B cell (primary cell): ENCODE measurements around the gene PTPN6. TPM values are rescaled to one million over a fixed set of nuclear protein-coding genes. Genes with fewer than 3 reads are reported as not detected.

Experiments
- ATAC-seq: fragments of 200-7000 bp; cut with Tn5 transposase; one replicate; pipeline ENCODE4 v1.10.0; 2021; ENCODE audit warnings: low read depth, mild to moderate bottlenecking, moderate number of reproducible peaks, moderate library complexity
- CTCF ChIA-PET: fragments of 350-600 bp; sonication (Branson Sonifier 250); formaldehyde crosslinking; loops from one replicate; lab custom pipeline; 2021; ENCODE audit warnings: antibody characterized with exemption, inconsistent platforms; lab: Charles Lee
- POLR2A ChIA-PET: fragments of 350-600 bp; sonication (Branson Sonifier 250); formaldehyde crosslinking; loops from one replicate; lab custom pipeline; 2021; ENCODE audit warnings: antibody characterized with exemption; lab: Charles Lee
- DNase-seq: peaks from one replicate; pipeline ENCODE4 v3.0.0; 2013
- H2AFZ ChIP-seq: 2 replicates; pipeline ENCODE4 v1.6.1; 2012; ENCODE audit warnings: mild to moderate bottlenecking, low read depth, low read length; ENCODE audit not compliant: insufficient read depth, poor library complexity, severe bottlenecking
- H3K27ac ChIP-seq, 2 donors: 1 replicate in 1 of 2; 2 replicates in 1 of 2; pipeline ENCODE4 v1.5.1; 2012 to 2013; ENCODE audit warnings: low read length in 2 of 2, mild to moderate bottlenecking in 2 of 2, moderate library complexity in 1 of 2
- H3K27me3 ChIP-seq, 4 experiments: fragments of 200-600 bp in 1 of 4; sonication (generic) in 1 of 4; replicated peaks in 1 of 4; 1 replicate in 2 of 4; 2 replicates in 2 of 4; pipeline versions ENCODE4 v1.6.1 to v1.7.0; 2013 to 2016; ENCODE audit warnings: low read length in 3 of 4, mild to moderate bottlenecking in 2 of 4, mixed read lengths in 1 of 4, moderate library complexity in 1 of 4; ENCODE audit not compliant: insufficient read depth in 4 of 4, control insufficient read depth in 3 of 4; ENCODE audit errors: control extremely low read depth in 1 of 4
- H3K36me3 ChIP-seq, 2 experiments: replicated peaks in 1 of 2; 1 replicate in 1 of 2; 2 replicates in 1 of 2; pipeline versions ENCODE4 v1.6.1 to v1.7.1; 2013; ENCODE audit warnings: low read length in 1 of 2; ENCODE audit not compliant: insufficient read depth in 2 of 2, control insufficient read depth in 1 of 2; ENCODE audit errors: control extremely low read depth in 1 of 2, extremely low read depth in 1 of 2
- H3K4me1 ChIP-seq, 2 donors: fragments of 200-600 bp in 1 of 2; sonication (generic) in 1 of 2; 1 replicate in 1 of 2; 2 replicates in 1 of 2; pipeline versions ENCODE4 v1.5.1 to v1.6.1; 2013 to 2017; ENCODE audit warnings: low read length in 2 of 2; ENCODE audit not compliant: control insufficient read depth in 2 of 2, insufficient read depth in 2 of 2
- H3K4me2 ChIP-seq: replicated peaks from 2 replicates; pipeline ENCODE3; 2012; ENCODE audit warnings: mild to moderate bottlenecking, low read depth, low read length; ENCODE audit not compliant: poor library complexity, severe bottlenecking
- H3K4me3 ChIP-seq, 5 experiments: fragments of 200-600 bp in 1 of 5; sonication (generic) in 1 of 5; 1 replicate in 3 of 5; 2 replicates in 2 of 5; pipeline versions ENCODE4 v1.5.1 to v1.7.0; 2011 to 2016; ENCODE audit warnings: low read length in 4 of 5, mild to moderate bottlenecking in 4 of 5, low read depth in 2 of 5, control low read depth in 1 of 5, moderate library complexity in 1 of 5; ENCODE audit not compliant: insufficient read depth in 1 of 5; ENCODE audit errors: control extremely low read depth in 1 of 5, extremely low read depth in 1 of 5
- H3K79me2 ChIP-seq: fragments of 200-600 bp; sonication (generic); one replicate; pipeline ENCODE4 v1.6.0; 2016; ENCODE audit warnings: low read length; ENCODE audit not compliant: control insufficient read depth, insufficient read depth
- H3K9ac ChIP-seq: fragments of 200-600 bp; sonication (generic); 2 replicates; pipeline ENCODE4 v1.6.1; 2017; ENCODE audit warnings: mild to moderate bottlenecking, low read length, moderate library complexity
- H3K9me3 ChIP-seq, 3 donors: one replicate each; pipeline versions ENCODE4 v1.6.1 to v1.7.1; 2013; ENCODE audit warnings: low read length in 2 of 3; ENCODE audit not compliant: control insufficient read depth in 2 of 3, insufficient read depth in 1 of 3; ENCODE audit errors: control extremely low read depth in 1 of 3
- H4K20me1 ChIP-seq: 2 replicates; pipeline ENCODE4 v1.6.0; 2012; ENCODE audit warnings: mild to moderate bottlenecking, low read length; ENCODE audit not compliant: insufficient read depth, control insufficient read depth, poor library complexity, severe bottlenecking
- H3K27ac Mint-ChIP-seq: one replicate; pipeline ENCODE4 v1.8.0; 2021; ENCODE audit warnings: mixed read lengths
- H3K27me3 Mint-ChIP-seq: one replicate; pipeline ENCODE4 v1.8.0; 2021; ENCODE audit warnings: mixed read lengths
- H3K4me1 Mint-ChIP-seq: one replicate; pipeline ENCODE4 v1.8.0; 2021; ENCODE audit warnings: mixed read lengths
- H3K4me3 Mint-ChIP-seq: one replicate; pipeline ENCODE4 v1.8.0; 2021; ENCODE audit warnings: mixed read lengths
- H3K9me3 Mint-ChIP-seq: one replicate; pipeline ENCODE4 v1.8.0; 2022; ENCODE audit warnings: mixed read lengths; ENCODE audit not compliant: insufficient read depth
- CTCF ChIP-seq: fragments of 200-600 bp; IDR thresholded peaks from one replicate; pipeline ENCODE4 v1.8.0; 2022; ENCODE audit warnings: antibody characterized with exemption, mild to moderate bottlenecking
- EZH2 ChIP-seq: IDR thresholded peaks from 2 replicates; pipeline ENCODE4 v1.6.1; 2012; ENCODE audit warnings: borderline replicate concordance, low read depth, mild to moderate bottlenecking, moderate library complexity, low read length; ENCODE audit not compliant: insufficient read depth, poor library complexity, severe bottlenecking
- WGBS: methylation state at CpG from one replicate; pipeline ENCODE4 v1.1.5; 2013; ENCODE audit warnings: missing lambda C conversion rate; ENCODE audit not compliant: insufficient coverage; 5-methylcytosine and 5-hydroxymethylcytosine counted together
- intact Hi-C: fragments of 100-400 bp; cut with micrococcal nuclease; formaldehyde crosslinking; loops from one replicate; pipeline ENCODE4 v1.10.0; 2022
- polyA plus RNA-seq: library from polyadenylated mRNA; depleted of rRNA; stranded (reverse); fragments of >200 nt; gene quantifications from 2 replicates; pipeline ENCODE4 v1.2.3, GENCODE V29; 2012
- total RNA-seq, 2 donors: library from RNA; stranded (reverse); fragments of 120-200 nt in 1 of 2; gene quantifications; 1 replicate in 1 of 2; 2 replicates in 1 of 2; pipeline versions ENCODE4 v1.2.3 to v1.2.4, GENCODE V29; 2013 to 2022

Gene PTPN6
- total and polyA plus RNA-seq, 2 donors (not counting 1 experiment from before 2014, with no cell fraction given) = 312 to 874 TPM

- ChIA-PET POLR2A (interaction anchor here (0.6 to 1.3 kb wide), 3 partner anchors 11 to 260 kb away, joined by 3 to 5 read pairs (median 4); no protein-coding TSS in a partner anchor), CTCF (interaction anchor here (0.6 to 2.6 kb wide), 5 partner anchors 11 to 204 kb away, joined by 3 to 14 read pairs (median 3); partner anchors contain the start of gene SPSB2)
- ATAC-seq = no peak
- no peak overlapping the region for H3K4me2 ChIP-seq
- H3K4me1 ChIP-seq = peaks cover 14 to 24% of the 10 kb centered on the region in 2 donors
- TF ChIP-seq CTCF = no peak
- TF ChIP-seq EZH2 = no peak
- H3K79me2 ChIP-seq = no peaks in the 10 kb centered on the region
- intact Hi-C loops = no loop called here
- no peaks in the 10 kb centered on the region for H3K9me3 ChIP-seq
- H2AFZ ChIP-seq = no peak overlapping the region
- H3K9ac ChIP-seq = no peak overlapping the region
- H3K4me3 ChIP-seq = no peak overlapping the region
- no peaks in the 10 kb centered on the region for H3K27me3 ChIP-seq
- H3K36me3 ChIP-seq = peaks cover 0 to 6% of the 10 kb centered on the region in 2 experiments
- no peaks in the 10 kb centered on the region for H4K20me1 ChIP-seq
- no peak overlapping the region for H3K27ac ChIP-seq
- 100% methylated on average over 1 of the region's 4 CpGs for WGBS
- H3K4me3 Mint-ChIP-seq = no peak overlapping the region
- no peak overlapping the region for H3K27ac Mint-ChIP-seq
- H3K4me1 Mint-ChIP-seq = peaks cover 8% of the 10 kb centered on the region
- no peaks in the 10 kb centered on the region for H3K27me3 Mint-ChIP-seq
- no peaks in the 10 kb centered on the region for H3K9me3 Mint-ChIP-seq
- no peak for DNase-seq
Measured at GRCh38 chr12:6902448-6902847, 48.7 kb upstream of the PTPN6 start.

GRCh38 chr12:6903722-6904121 is 47.4 kb upstream of the PTPN6 start:
- no peak overlapping the region for H3K4me3 ChIP-seq
- no peaks in the 10 kb centered on the region for H3K27me3 Mint-ChIP-seq
- WGBS = 50% methylated on average over 1 of the region's 1 CpG
- POLR2A ChIA-PET = interaction anchor here (0.6 to 1.8 kb wide), 2 partner anchors 34 to 68 kb away, joined by 5 to 9 read pairs; no protein-coding TSS in a partner anchor
- H3K4me1 Mint-ChIP-seq = peaks cover 8% of the 10 kb centered on the region
- CTCF ChIA-PET = interaction anchor here (2.6 to 6.9 kb wide), 2 partner anchors 12 to 30 kb away, joined by 14 to 33 read pairs; partner anchors contain the start of gene SPSB2
- no peaks in the 10 kb centered on the region for H3K27me3 ChIP-seq
- H3K79me2 ChIP-seq = no peaks in the 10 kb centered on the region
- H3K4me2 ChIP-seq = peak overlapping the region; percentile 92
- ATAC-seq (no peak), DNase-seq (peak; percentile 16)
- H3K9me3 Mint-ChIP-seq = no peaks in the 10 kb centered on the region
- peaks cover 14 to 24% of the 10 kb centered on the region in 2 donors for H3K4me1 ChIP-seq
- peaks cover 0 to 6% of the 10 kb centered on the region in 2 experiments for H3K36me3 ChIP-seq
- H3K27ac Mint-ChIP-seq = no peak overlapping the region
- H4K20me1 ChIP-seq = no peaks in the 10 kb centered on the region
- intact Hi-C loops = loop anchor here (1.0 kb wide), 5 partner anchors 11 to 67 kb away; partner anchors contain the start of genes EMG1, ENO2, PHB2 and SPSB2
- no peaks in the 10 kb centered on the region for H3K9me3 ChIP-seq
- H3K27ac ChIP-seq = peak overlapping the region in 1 of 2 donors; percentile 94
- TF ChIP-seq CTCF (no peak), EZH2 (no peak)
- H2AFZ ChIP-seq = peak overlapping the region; percentile 89
- H3K4me3 Mint-ChIP-seq = no peak overlapping the region
- H3K9ac ChIP-seq = no peak overlapping the region
